Urinary bladder (tissue), 4 donors: ENCODE results near the gene BRD8. TPM values are rescaled to one million over a fixed set of nuclear protein-coding genes. Genes with fewer than 3 reads are reported as not detected.
A peak's percentile ranks its signal among the peaks of the same experiment; 100 is the strongest.
"Not testable (repeated sequence)": the region's sequence is repeated elsewhere in the genome, so short reads cannot be mapped to it uniquely, and the experiment has no call there.

ENCODE experiments used
- DNase-seq: peaks from one replicate; pipeline ENCODE4 v3.0.0-alpha.2; 2015; ENCODE audit errors: extremely low spot score
- H3K27ac ChIP-seq: one replicate; pipeline ENCODE4 v1.5.1; 2013; ENCODE audit warnings: low read depth, mild to moderate bottlenecking, moderate library complexity
- H3K36me3 ChIP-seq: one replicate; pipeline ENCODE4 v1.6.1; 2013; ENCODE audit warnings: mild to moderate bottlenecking, moderate library complexity; ENCODE audit not compliant: insufficient read depth
- H3K4me1 ChIP-seq: one replicate; pipeline ENCODE4 v1.6.1; 2013; ENCODE audit warnings: mild to moderate bottlenecking, moderate library complexity; ENCODE audit not compliant: insufficient read depth
- H3K4me3 ChIP-seq: one replicate; pipeline ENCODE4 v1.5.1; 2013; ENCODE audit warnings: low read depth, low read length
- WGBS: extraction: QIAGEN DNeasy Blood & Tissue Kit; methylation state at CpG from one replicate; pipeline ENCODE4 v1.1.7; 2013; 5-methylcytosine and 5-hydroxymethylcytosine counted together
- polyA plus RNA-seq: library from polyadenylated mRNA; stranded (reverse); fragments of 200-250 nt; gene quantifications from one replicate; pipeline ENCODE4 v1.2.3, GENCODE V29; 2013
- total RNA-seq: library from RNA; depleted of rRNA; stranded (reverse); fragments of >200 nt; gene quantifications from one replicate; pipeline ENCODE4 v1.2.3, GENCODE V29; 2014
- donor health status: healthy with polysubstance abuse.
- donor health status: healthy.

The BRD8 gene
- total and polyA plus RNA-seq, 2 donors = 33.9 to 45.8 TPM

GRCh38 chr5:138182808-138183207 lies 4.4 kb upstream of the BRD8 start:
- no peak overlapping the region for H3K4me3 ChIP-seq
- H3K4me1 ChIP-seq = no peaks in the 10 kb centered on the region
- no peaks in the 10 kb centered on the region for H3K36me3 ChIP-seq
- no peak overlapping the region for H3K27ac ChIP-seq
- 93% methylated on average over 6 of the region's 6 CpGs for WGBS
- DNase-seq = no peak

- H3K4me1 ChIP-seq = peaks cover 2% of the 10 kb centered on the region
- 94% methylated on average over 5 of the region's 5 CpGs for WGBS
- no peak overlapping the region for H3K27ac ChIP-seq
Measured at GRCh38 chr5:138180841-138181240, 2.4 kb upstream of the BRD8 start.

GRCh38 chr5:138180183-138180782 lies 1.9 kb upstream of the BRD8 start:
- peaks cover 2% of the 10 kb centered on the region for H3K4me1 ChIP-seq
- no peak overlapping the region for H3K27ac ChIP-seq
- peak; percentile 17 for DNase-seq
- WGBS = 73% methylated on average over 5 of the region's 5 CpGs
- H3K4me3 ChIP-seq = no peak overlapping the region
- no peaks in the 10 kb centered on the region for H3K36me3 ChIP-seq

More at GRCh38 chr5:138180841-138181240, 2.4 kb upstream of the BRD8 start:
- DNase-seq = no peak
- Histone ChIP-seq H3K36me3 (no peaks in the 10 kb centered on the region), H3K4me3 (no peak overlapping the region)

- 1% methylated on average over 23 of the region's 23 CpGs for WGBS
Measured at GRCh38 chr5:138179277-138179857, 937 bp upstream of the BRD8 start.

GRCh38 chr5:138177941-138178515 lies 402 bp downstream of the BRD8 start:
- WGBS = under 1% methylated on average over 16 of the region's 16 CpGs
- DNase-seq = no peak

More at GRCh38 chr5:138179277-138179857, 937 bp upstream of the BRD8 start:
- no peak for DNase-seq
- H3K4me1 ChIP-seq = peaks cover 2% of the 10 kb centered on the region
- H3K4me3 ChIP-seq = no peak overlapping the region
- no peaks in the 10 kb centered on the region for H3K36me3 ChIP-seq
- no peak overlapping the region for H3K27ac ChIP-seq

GRCh38 chr5:138170299-138170698 lies 8.1 kb downstream of the BRD8 start:
- no peak for DNase-seq
- Histone ChIP-seq H3K27ac (no peak overlapping the region), H3K36me3 (peaks cover 12% of the 10 kb centered on the region), H3K4me3 (no peak overlapping the region), H3K4me1 (no peaks in the 10 kb centered on the region)

More at GRCh38 chr5:138177941-138178515, 402 bp downstream of the BRD8 start:
- Histone ChIP-seq H3K36me3 (no peaks in the 10 kb centered on the region), H3K27ac (peak overlapping the region; percentile 53), H3K4me1 (peaks cover 2% of the 10 kb centered on the region), H3K4me3 (peak overlapping the region; percentile 78)

- peaks cover 19% of the 10 kb centered on the region for H3K36me3 ChIP-seq
- 91% methylated on average over 5 of the region's 5 CpGs for WGBS
Measured at GRCh38 chr5:138169124-138169523, 9.3 kb downstream of the BRD8 start.

GRCh38 chr5:138163721-138164120 lies 14.7 kb downstream of the BRD8 start:
- peaks cover 33% of the 10 kb centered on the region for H3K36me3 ChIP-seq
- H3K4me3 ChIP-seq = no peak overlapping the region
- no peak overlapping the region for H3K27ac ChIP-seq
- no peaks in the 10 kb centered on the region for H3K4me1 ChIP-seq
- DNase-seq = no peak

More at GRCh38 chr5:138169124-138169523, 9.3 kb downstream of the BRD8 start:
- Histone ChIP-seq H3K4me3 (no peak overlapping the region), H3K4me1 (no peaks in the 10 kb centered on the region), H3K27ac (no peak overlapping the region)
- DNase-seq = no peak

GRCh38 chr5:138160706-138161105 lies 17.7 kb downstream of the BRD8 start:
- WGBS = 93% methylated on average over 4 of the region's 4 CpGs

GRCh38 chr5:138159666-138160065 lies 18.8 kb downstream of the BRD8 start:
- Histone ChIP-seq H3K36me3 (peaks cover 24% of the 10 kb centered on the region), H3K4me1 (no peaks in the 10 kb centered on the region), H3K4me3 (no peak overlapping the region), H3K27ac (no peak overlapping the region)
- DNase-seq = no peak
- WGBS = 91% methylated on average over 5 of the region's 5 CpGs

More at GRCh38 chr5:138160706-138161105, 17.7 kb downstream of the BRD8 start:
- H3K27ac ChIP-seq = no peak overlapping the region
- H3K4me1 ChIP-seq = no peaks in the 10 kb centered on the region
- no peak for DNase-seq
- H3K4me3 ChIP-seq = no peak overlapping the region
- peaks cover 30% of the 10 kb centered on the region for H3K36me3 ChIP-seq

- WGBS = 89% methylated on average over 1 of the region's 1 CpG
- DNase-seq = no peak
- H3K4me1 ChIP-seq = no peaks in the 10 kb centered on the region
- no peak overlapping the region for H3K27ac ChIP-seq
- peaks cover 18% of the 10 kb centered on the region for H3K36me3 ChIP-seq
- no peak overlapping the region for H3K4me3 ChIP-seq
Measured at GRCh38 chr5:138157626-138158025, 20.8 kb downstream of the BRD8 start.

GRCh38 chr5:138155977-138156376 lies 22.5 kb downstream of the BRD8 start:
- 97% methylated on average over 9 of the region's 9 CpGs for WGBS
- peaks cover 16% of the 10 kb centered on the region for H3K36me3 ChIP-seq
- not testable (repeated sequence) for DNase-seq, H3K4me1 ChIP-seq, H3K4me3 ChIP-seq, H3K27ac ChIP-seq

GRCh38 chr5:138149530-138149929 lies 28.9 kb downstream of the BRD8 start:
- Histone ChIP-seq H3K4me3 (no peak overlapping the region), H3K4me1 (no peaks in the 10 kb centered on the region), H3K27ac (no peak overlapping the region), H3K36me3 (no peaks in the 10 kb centered on the region)
- DNase-seq = no peak
- WGBS = 60% methylated on average over 3 of the region's 3 CpGs

GRCh38 chr5:138148811-138149210 lies 29.6 kb downstream of the BRD8 start:
- H3K4me1 ChIP-seq = no peaks in the 10 kb centered on the region
- no peak overlapping the region for H3K4me3 ChIP-seq
- DNase-seq = no peak
- 30% methylated on average over 1 of the region's 1 CpG for WGBS
- H3K36me3 ChIP-seq = no peaks in the 10 kb centered on the region
- no peak overlapping the region for H3K27ac ChIP-seq
